Omental fat pad (tissue), 4 donors: ENCODE data around the gene RUSF1. TPM values are rescaled to one million over a fixed set of nuclear protein-coding genes. Genes with fewer than 3 reads are reported as not detected.

Source experiments
- ATAC-seq: fragments of 150-250 bp; one replicate; pipeline ENCODE4 v1.9.1; 2016; ENCODE audit warnings: mild to moderate bottlenecking, moderate library complexity; ENCODE audit not compliant: low FRiP score
- DNase-seq: peaks from one replicate; pipeline ENCODE4 v3.0.0-alpha.2; 2019; ENCODE audit warnings: low spot score
- CTCF ChIP-seq, 3 donors: fragments of 450-650 bp; IDR thresholded peaks; one replicate each; pipeline ENCODE4 v1.5.1; 2016 to 2017; ENCODE audit warnings: antibody characterized with exemption in 3 of 3, mild to moderate bottlenecking in 3 of 3, moderate library complexity in 2 of 3
- total RNA-seq, 4 donors: library from RNA; depleted of rRNA; stranded (reverse); fragments of >200 nt; gene quantifications; one replicate each; pipeline ENCODE4 v1.1.0, GENCODE V29; 2016

RUSF1 gene
- total RNA-seq, 4 donors from 2014 or later: 35.3 to 56.7 (median 48.9) TPM

DNA sequence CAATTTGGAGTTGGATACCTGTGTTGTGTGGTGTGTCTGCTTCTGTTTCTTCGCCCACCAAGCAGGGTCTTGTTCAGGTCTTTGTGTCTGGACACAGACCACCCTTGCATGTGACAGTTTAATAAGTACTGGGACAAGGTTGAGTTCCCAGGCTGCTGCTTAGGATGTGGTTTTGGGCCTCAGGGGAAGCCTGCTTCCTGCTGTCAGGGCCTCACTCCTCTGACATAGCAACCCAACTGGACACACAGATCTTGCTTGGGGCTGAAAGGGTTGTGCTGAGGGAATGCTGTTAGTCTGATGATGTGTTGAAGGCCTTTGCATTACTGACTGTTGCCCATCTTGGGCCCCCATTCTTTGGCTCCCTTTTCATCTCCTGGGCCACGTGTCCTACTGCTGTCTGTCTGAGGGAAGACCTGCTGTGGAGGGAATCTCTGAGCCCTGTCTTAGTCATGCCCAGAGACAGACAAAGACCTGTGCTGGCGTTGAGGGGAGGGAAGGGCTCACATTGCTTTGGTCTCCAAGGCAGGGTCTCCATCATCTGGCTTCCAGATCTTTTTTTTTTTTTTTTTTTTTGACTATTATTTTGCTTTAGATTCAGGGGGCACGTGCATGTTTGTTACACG, 40.9 kb downstream of the RUSF1 start:
- DNase-seq (no peak), ATAC-seq (no peak)
- TF ChIP-seq CTCF (IDR thresholded peaks at IDR 0.05): no peak

DNA sequence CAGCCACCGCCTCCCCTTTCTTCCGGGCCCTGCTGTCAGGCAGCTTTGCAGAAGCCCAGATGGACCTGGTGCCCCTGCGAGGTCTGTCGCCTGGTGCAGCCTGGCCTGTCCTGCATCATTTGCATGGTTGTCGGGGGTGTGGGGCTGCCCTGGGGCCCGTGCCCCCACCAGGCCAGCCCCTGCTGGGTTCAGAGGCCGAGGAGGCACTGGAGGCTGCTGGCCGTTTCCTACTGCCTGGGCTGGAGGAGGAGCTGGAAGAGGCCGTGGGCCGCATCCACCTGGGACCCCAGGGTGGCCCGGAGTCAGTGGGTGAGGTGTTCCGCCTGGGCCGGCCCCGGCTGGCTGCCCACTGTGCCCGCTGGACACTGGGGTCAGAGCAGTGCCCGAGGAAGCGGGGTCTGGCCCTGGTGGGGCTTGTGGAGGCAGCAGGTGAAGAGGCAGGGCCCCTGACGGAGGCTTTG, 41.8 kb downstream of the RUSF1 start:
- ATAC-seq (no peak), DNase-seq (no peak)
- TF ChIP-seq CTCF (IDR thresholded peaks at IDR 0.05): no peak

DNA sequence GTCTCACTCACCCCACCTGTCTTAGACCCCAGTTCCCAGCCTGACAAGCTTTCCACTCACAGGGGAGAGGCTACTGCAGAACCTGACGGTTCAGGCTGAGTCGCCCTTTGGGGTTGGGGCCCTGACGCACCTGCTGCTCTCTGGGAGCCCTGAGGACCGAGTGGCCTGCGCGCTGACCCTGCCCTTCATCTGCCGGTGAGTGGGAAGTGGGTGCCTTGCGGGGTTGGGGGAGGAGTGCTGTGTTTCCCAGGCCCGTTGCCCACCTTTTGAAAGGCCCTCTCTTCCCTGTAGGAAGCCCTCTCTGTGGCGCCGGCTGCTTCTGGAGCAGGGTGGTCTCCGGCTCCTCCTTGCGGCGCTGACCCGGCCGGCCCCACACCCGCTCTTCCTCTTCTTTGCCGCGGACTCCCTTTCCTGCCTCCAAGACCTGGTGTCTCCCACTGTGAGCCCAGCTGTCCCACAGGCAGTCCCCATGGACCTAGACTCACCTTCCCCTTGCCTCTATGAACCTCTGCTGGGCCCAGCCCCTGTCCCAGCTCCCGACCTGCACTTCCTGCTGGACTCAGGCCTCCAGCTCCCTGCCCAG, 42.3 kb downstream of the RUSF1 start:
- DNase-seq (no peak), ATAC-seq (no peak)
- TF ChIP-seq CTCF (IDR thresholded peaks at IDR 0.05): no peak

- DNase-seq: no peak
- ATAC-seq: no peak
- no peak for TF ChIP-seq CTCF (IDR thresholded peaks at IDR 0.05)
Measured at GRCh38 chr16:31464781-31465260, 43.4 kb downstream of the RUSF1 start.

- TF ChIP-seq CTCF (IDR thresholded peaks at IDR 0.05): no peak
- DNase-seq (no peak), ATAC-seq (no peak)
Measured at GRCh38 chr16:31464348-31464769, 43.8 kb downstream of the RUSF1 start.

GRCh38 chr16:31461921-31462804, 46.0 kb downstream of the RUSF1 start:
- ATAC-seq (no peak), DNase-seq (no peak)
- TF ChIP-seq CTCF (IDR thresholded peaks at IDR 0.05): no peak
